Colonic mucosa (tissue), 4 donors: ENCODE data around the gene ZNF280B. TPM values are rescaled to one million over a fixed set of nuclear protein-coding genes. Genes with fewer than 3 reads are reported as not detected.

Source experiments
- DNase-seq: peaks from one replicate; pipeline ENCODE4 v3.0.0-alpha.2; 2020
- H3K27ac ChIP-seq: fragments of 200-600 bp; one replicate; pipeline ENCODE4 v1.8.0; 2021
- H3K27me3 ChIP-seq: fragments of 200-600 bp; one replicate; pipeline ENCODE4 v1.8.0; 2021
- H3K36me3 ChIP-seq: fragments of 200-600 bp; one replicate; pipeline ENCODE4 v1.8.0; 2021
- H3K4me1 ChIP-seq: fragments of 200-600 bp; one replicate; pipeline ENCODE4 v1.8.0; 2021; ENCODE audit warnings: mild to moderate bottlenecking
- H3K4me3 ChIP-seq: fragments of 200-600 bp; one replicate; pipeline ENCODE4 v1.8.0; 2021
- H3K9ac ChIP-seq, 2 donors: one replicate each; pipeline ENCODE4 v1.7.0; 2013; ENCODE audit warnings: control low read depth in 2 of 2, low read depth in 2 of 2, low read length in 2 of 2
- H3K9me3 ChIP-seq: fragments of 200-600 bp; one replicate; pipeline ENCODE4 v1.8.0; 2021
- intact Hi-C: fragments of 100-400 bp; cut with DNase I; formaldehyde crosslinking; loops from one replicate; pipeline ENCODE4 v1.14.1; 2022
- total RNA-seq, 2 donors: library from RNA; stranded (reverse); fragmentation: NEBNext Ultra II Directional in 1 of 2; extraction: Animal tissue kit (Norgen Biotek cat#: 25700) in 1 of 2; gene quantifications; one replicate each; pipeline ENCODE4 v1.2.1, GENCODE V29; 2021
- TF ChIP-seq, protein P1 (sequence below): fragments of 200-600 bp; IDR thresholded peaks from one replicate; pipeline ENCODE4 v1.8.0; 2022; ENCODE audit warnings: antibody characterized with exemption, mild to moderate bottlenecking
- donor health status: healthy.
- donor health status: DM: no; HTN: no; CAD: no.
- donor health status: DM: no; HTN: no; CAD: no.

ZNF280B gene
- total RNA-seq, 2 donors from 2014 or later, result 0.96 to 1.1 TPM

DNA sequence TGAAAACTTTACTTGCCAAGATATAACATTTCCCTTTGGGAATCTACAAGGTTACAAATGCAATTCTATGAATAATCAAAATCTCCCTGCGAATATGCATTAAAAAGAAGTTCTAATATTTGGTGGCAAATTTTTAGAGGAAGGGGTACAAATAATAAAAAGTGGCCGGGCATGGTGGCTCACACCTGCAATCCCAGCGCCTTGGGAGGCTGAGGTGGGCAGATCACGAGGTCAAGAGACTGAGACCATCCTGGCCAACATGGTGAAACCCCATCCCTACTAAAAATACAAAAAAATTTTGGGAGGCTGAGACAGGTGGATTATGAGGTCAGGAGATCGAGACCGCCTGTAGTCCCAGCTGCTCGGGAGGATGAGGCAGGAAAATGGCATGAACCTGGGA lies 47.0 kb downstream of the ZNF280B start:
- Histone ChIP-seq H3K4me1 (no peaks in the 10 kb centered on the region), H3K9ac (no peak overlapping the region), H3K27ac (no peak overlapping the region), H3K4me3 (no peak overlapping the region), H3K9me3 (no peaks in the 10 kb centered on the region), H3K27me3 (no peaks in the 10 kb centered on the region), H3K36me3 (no peaks in the 10 kb centered on the region)
- no peak for DNase-seq
- TF ChIP-seq, protein P1, sequence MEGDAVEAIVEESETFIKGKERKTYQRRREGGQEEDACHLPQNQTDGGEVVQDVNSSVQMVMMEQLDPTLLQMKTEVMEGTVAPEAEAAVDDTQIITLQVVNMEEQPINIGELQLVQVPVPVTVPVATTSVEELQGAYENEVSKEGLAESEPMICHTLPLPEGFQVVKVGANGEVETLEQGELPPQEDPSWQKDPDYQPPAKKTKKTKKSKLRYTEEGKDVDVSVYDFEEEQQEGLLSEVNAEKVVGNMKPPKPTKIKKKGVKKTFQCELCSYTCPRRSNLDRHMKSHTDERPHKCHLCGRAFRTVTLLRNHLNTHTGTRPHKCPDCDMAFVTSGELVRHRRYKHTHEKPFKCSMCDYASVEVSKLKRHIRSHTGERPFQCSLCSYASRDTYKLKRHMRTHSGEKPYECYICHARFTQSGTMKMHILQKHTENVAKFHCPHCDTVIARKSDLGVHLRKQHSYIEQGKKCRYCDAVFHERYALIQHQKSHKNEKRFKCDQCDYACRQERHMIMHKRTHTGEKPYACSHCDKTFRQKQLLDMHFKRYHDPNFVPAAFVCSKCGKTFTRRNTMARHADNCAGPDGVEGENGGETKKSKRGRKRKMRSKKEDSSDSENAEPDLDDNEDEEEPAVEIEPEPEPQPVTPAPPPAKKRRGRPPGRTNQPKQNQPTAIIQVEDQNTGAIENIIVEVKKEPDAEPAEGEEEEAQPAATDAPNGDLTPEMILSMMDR, result no peak
- intact Hi-C loops, result loop anchor here (10.0 kb wide), 2 partner anchors 283 to 493 kb away; no protein-coding TSS in a partner anchor

DNA sequence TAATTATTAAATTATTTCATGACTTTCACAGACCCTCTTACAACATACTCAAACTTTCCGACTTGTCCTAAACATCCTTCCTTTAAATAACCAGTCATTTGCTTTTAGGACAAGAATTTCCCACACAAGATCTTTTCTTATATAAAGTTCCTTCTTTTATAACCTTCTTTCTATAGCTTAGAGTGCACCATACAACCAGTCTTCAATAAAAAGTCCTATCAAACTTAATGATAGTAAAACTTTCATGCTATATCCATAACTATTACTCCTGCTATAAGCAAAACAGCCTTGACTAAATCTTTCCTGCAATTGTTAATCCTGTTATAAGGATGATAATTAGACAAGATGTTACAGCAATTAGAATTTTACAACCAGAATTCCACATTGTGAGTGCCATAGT lies 47.4 kb downstream of the ZNF280B start:
- H3K36me3 ChIP-seq, result no peaks in the 10 kb centered on the region
- H3K27ac ChIP-seq, result no peak overlapping the region
- H3K27me3 ChIP-seq, result no peaks in the 10 kb centered on the region
- TF ChIP-seq, protein P1, result no peak
- no peaks in the 10 kb centered on the region for H3K9me3 ChIP-seq
- DNase-seq, result no peak
- no peak overlapping the region for H3K9ac ChIP-seq
- H3K4me3 ChIP-seq, result no peak overlapping the region
- intact Hi-C loops, result loop anchor here (10.0 kb wide), 2 partner anchors 284 to 494 kb away; no protein-coding TSS in a partner anchor
- H3K4me1 ChIP-seq, result no peaks in the 10 kb centered on the region

DNA sequence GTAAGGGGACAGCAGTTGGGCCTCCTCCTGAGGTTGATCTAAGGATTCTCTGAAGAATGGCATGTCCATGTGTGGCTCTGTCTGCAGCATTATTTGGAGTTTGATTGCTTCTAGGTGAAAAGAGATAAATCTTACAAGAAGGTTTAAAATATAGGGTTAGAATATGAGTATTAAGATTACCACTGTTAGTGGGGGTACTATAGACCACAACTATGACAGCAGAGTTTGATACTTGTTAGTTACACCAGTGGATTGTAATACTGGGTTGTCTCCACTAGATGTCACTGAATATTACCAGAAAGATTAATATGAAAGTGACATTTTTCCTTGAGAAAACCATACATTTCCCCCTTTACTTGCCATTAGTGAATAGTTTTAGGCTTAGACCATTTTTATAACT lies 47.9 kb downstream of the ZNF280B start:
- Histone ChIP-seq H3K27me3 (no peaks in the 10 kb centered on the region), H3K4me3 (no peak overlapping the region)
- intact Hi-C loops, result loop anchor here (10.0 kb wide), 2 partner anchors 284 to 494 kb away; no protein-coding TSS in a partner anchor

DNA sequence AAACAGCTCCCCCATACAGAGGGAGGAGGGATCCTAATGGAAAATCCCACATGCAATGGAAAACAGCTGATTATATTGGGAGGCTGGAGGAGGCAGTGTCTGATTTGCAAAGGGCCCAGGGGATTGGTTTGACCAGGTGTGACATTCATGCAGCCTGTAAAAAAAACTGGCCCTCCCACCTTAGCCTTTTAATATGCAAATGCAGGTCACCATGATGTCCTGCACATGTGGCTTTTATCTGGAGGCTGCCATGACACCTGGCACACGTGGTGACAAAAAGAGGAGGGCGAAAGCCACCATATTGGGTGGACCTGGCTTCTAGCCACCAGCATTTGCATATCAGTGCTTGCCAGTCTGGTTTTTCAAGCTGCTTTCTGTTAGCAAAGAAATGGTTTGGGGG lies 48.5 kb downstream of the ZNF280B start:
- Histone ChIP-seq H3K4me3 (no peak overlapping the region), H3K27me3 (no peaks in the 10 kb centered on the region), H3K36me3 (no peaks in the 10 kb centered on the region), H3K27ac (no peak overlapping the region), H3K4me1 (no peaks in the 10 kb centered on the region), H3K9ac (no peak overlapping the region), H3K9me3 (no peaks in the 10 kb centered on the region)
- intact Hi-C loops, result loop anchor here (10.0 kb wide), 2 partner anchors 285 to 495 kb away; no protein-coding TSS in a partner anchor
- TF ChIP-seq, protein P1, result no peak
- no peak for DNase-seq

More for the DNA sequence above, 47.9 kb downstream of the ZNF280B start:
- no peak overlapping the region for H3K9ac ChIP-seq
- TF ChIP-seq, protein P1, result peak; percentile 20
- H3K27ac ChIP-seq, result no peak overlapping the region
- H3K36me3 ChIP-seq, result no peaks in the 10 kb centered on the region
- no peaks in the 10 kb centered on the region for H3K9me3 ChIP-seq
- no peaks in the 10 kb centered on the region for H3K4me1 ChIP-seq
- DNase-seq, result no peak

DNA sequence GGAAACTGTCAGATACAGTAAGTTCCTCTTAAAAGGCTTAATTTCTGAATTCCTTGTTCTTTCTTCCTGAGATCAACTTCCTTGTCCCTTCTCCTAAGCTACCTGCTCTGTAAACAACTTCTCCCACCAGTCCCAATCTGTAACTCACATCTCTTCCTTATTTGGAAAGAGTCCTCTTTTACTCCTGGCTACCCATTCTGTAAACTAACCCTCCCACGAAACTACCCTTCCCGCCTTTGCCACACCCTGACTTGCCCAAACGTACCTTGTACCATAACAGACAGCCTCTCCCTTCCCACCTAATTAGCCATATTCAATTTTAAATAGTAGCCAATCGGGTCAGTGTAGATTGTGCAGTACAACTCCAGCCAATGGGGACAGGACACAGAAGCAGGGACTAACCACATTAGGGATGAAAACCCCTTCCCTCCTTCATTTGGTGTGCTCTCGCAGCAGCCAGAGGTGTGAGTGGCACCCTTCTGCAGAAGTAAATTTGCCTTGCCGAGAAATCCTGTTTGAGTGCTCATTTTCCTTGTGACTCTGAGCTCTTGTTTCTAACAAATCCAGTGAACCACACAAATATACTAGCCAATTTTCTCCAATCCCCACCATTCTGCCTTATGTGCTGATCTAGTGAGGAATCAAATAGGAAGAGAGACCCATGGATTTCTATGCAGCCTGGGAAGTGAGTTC lies 49.5 kb downstream of the ZNF280B start:
- TF ChIP-seq, protein P1, result no peak

More for the DNA sequence above, 49.5 kb downstream of the ZNF280B start:
- Histone ChIP-seq H3K36me3 (no peaks in the 10 kb centered on the region), H3K9ac (no peak overlapping the region), H3K4me1 (no peaks in the 10 kb centered on the region), H3K9me3 (no peaks in the 10 kb centered on the region), H3K27me3 (no peaks in the 10 kb centered on the region), H3K27ac (no peak overlapping the region), H3K4me3 (no peak overlapping the region)
- intact Hi-C loops, result no loop called here
- DNase-seq, result no peak
